Subcutaneous abdominal adipose tissue (tissue), 5 donors: ENCODE results near the gene IRAK2.
A peak's percentile ranks its signal among the peaks of the same experiment; 100 is the strongest.
"Not testable (repeated sequence)": the region's sequence is repeated elsewhere in the genome, so short reads cannot be mapped to it uniquely, and the experiment has no call there.

Source experiments
- H3K27ac ChIP-seq: one replicate; pipeline ENCODE4 v1.7.0; 2013; ENCODE audit warnings: low read depth, mild to moderate bottlenecking, inconsistent platforms, low read length, moderate library complexity
- H3K27me3 ChIP-seq, 5 donors: one replicate each; pipeline ENCODE4 v1.7.0; 2013; ENCODE audit warnings: low read length in 5 of 5, inconsistent platforms in 1 of 5; ENCODE audit not compliant: control insufficient read depth in 5 of 5, insufficient read depth in 4 of 5
- H3K36me3 ChIP-seq, 5 donors: one replicate each; pipeline ENCODE4 v1.7.0; 2013; ENCODE audit warnings: low read length in 5 of 5; ENCODE audit not compliant: control insufficient read depth in 5 of 5, insufficient read depth in 5 of 5
- H3K4me1 ChIP-seq, 5 donors: one replicate each; pipeline ENCODE4 v1.7.0; 2013; ENCODE audit warnings: low read length in 5 of 5, mild to moderate bottlenecking in 3 of 5, moderate library complexity in 1 of 5; ENCODE audit not compliant: control insufficient read depth in 5 of 5, insufficient read depth in 5 of 5
- H3K4me3 ChIP-seq, 5 donors: one replicate each; pipeline ENCODE4 v1.7.0; 2013; ENCODE audit warnings: low read length in 5 of 5, low read depth in 1 of 5
- H3K9ac ChIP-seq, 5 donors: one replicate each; pipeline ENCODE4 v1.7.0; 2013; ENCODE audit warnings: low read length in 5 of 5, mild to moderate bottlenecking in 4 of 5, moderate library complexity in 3 of 5
- H3K9me3 ChIP-seq, 5 donors: one replicate each; pipeline ENCODE4 v1.7.0; 2013; ENCODE audit warnings: low read length in 5 of 5; ENCODE audit not compliant: control insufficient read depth in 5 of 5
- donor health status: healthy.
- donor health status: healthy.
- donor health status: healthy.
- donor health status: healthy.
- donor health status: healthy.

IRAK2 gene

DNA sequence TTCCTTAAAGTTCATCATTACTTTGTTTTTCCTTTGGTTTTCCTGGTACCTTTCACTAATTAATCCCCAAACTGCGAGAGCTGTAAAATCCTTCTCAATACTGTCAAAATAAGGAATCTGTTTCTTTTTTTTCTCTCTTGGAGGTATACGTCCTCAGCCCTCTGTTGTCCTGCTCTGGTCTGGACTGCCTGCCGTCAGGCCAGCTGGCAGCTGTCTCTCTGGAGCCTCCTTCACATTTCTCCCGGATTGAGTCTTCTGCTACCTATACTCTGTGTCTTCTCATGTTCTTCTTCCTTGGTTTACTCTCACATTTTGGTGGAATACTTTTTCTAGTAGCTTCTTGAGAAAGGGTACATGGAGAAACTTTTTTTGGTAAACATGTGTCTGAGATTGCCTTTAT is 97.3 kb downstream of the IRAK2 start:
- no peaks in the 10 kb centered on the region for H3K9me3 ChIP-seq
- no peak overlapping the region for H3K4me3 ChIP-seq
- peaks cover 10 to 49% (median 28%) of the 10 kb centered on the region in 5 donors for H3K36me3 ChIP-seq
- peaks cover 0 to 14% (median 8%) of the 10 kb centered on the region in 5 donors for H3K4me1 ChIP-seq
- peak overlapping the region; percentile 30 for H3K27ac ChIP-seq
- no peak overlapping the region for H3K9ac ChIP-seq
- H3K27me3 ChIP-seq, result no peaks in the 10 kb centered on the region

- H3K9ac ChIP-seq, result peak overlapping the region in 1 of 5 donors; percentile 5
- no peaks in the 10 kb centered on the region for H3K9me3 ChIP-seq
- peaks cover 0 to 14% (median 10%) of the 10 kb centered on the region in 5 donors for H3K4me1 ChIP-seq
- H3K36me3 ChIP-seq, result peaks cover 10 to 51% (median 31%) of the 10 kb centered on the region in 5 donors
- H3K27ac ChIP-seq, result no peak overlapping the region
- no peak overlapping the region for H3K4me3 ChIP-seq
- no peaks in the 10 kb centered on the region for H3K27me3 ChIP-seq
Measured at GRCh38 chr3:10263646-10264363, 99.1 kb downstream of the IRAK2 start.

- H3K36me3 ChIP-seq, result peaks cover 6 to 53% (median 34%) of the 10 kb centered on the region in 5 donors
- H3K27me3 ChIP-seq, result no peaks in the 10 kb centered on the region
- no peak overlapping the region for H3K27ac ChIP-seq
Measured at GRCh38 chr3:10265833-10266232, 101.1 kb downstream of the IRAK2 start.

DNA sequence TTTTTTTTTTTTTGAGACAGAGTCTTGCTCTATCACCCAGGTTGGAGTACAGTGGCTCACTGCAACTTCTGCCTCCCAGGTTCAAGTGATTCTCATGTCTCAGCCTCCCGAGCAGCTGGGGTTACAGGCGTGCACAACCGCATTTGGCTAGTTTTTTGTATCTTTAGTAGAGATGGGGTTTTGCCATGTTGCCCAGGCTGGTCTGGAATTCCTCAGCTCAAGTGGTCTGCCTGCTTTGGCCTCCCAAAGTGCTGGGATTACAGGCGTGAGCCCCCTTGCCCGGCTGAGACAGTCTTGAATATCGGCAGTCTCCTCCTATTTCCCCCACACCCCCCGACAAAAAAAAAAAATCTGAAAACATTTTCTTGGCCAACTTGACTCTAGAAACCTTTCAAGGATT is 102.2 kb downstream of the IRAK2 start:
- H3K4me3 ChIP-seq, H3K27ac ChIP-seq, H3K9ac ChIP-seq, H3K9me3 ChIP-seq, H3K27me3 ChIP-seq: not testable (repeated sequence)
- H3K36me3 ChIP-seq, result peaks cover 5 to 52% (median 30%) of the 10 kb centered on the region in 5 donors
- H3K4me1 ChIP-seq, result peaks cover 0 to 11% (median 8%) of the 10 kb centered on the region in 5 donors

More at GRCh38 chr3:10265833-10266232, 101.1 kb downstream of the IRAK2 start:
- H3K9me3 ChIP-seq, result no peaks in the 10 kb centered on the region
- no peak overlapping the region for H3K4me3 ChIP-seq
- H3K4me1 ChIP-seq, result peaks cover 0 to 14% (median 10%) of the 10 kb centered on the region in 5 donors
- no peak overlapping the region for H3K9ac ChIP-seq

- Histone ChIP-seq H3K27ac (no peak overlapping the region), H3K4me1 (peaks cover 0 to 14% (median 9%) of the 10 kb centered on the region in 5 donors), H3K27me3 (no peaks in the 10 kb centered on the region), H3K36me3 (peaks cover 5 to 50% (median 27%) of the 10 kb centered on the region in 5 donors), H3K9ac (no peak overlapping the region), H3K4me3 (no peak overlapping the region), H3K9me3 (no peaks in the 10 kb centered on the region)
Measured at GRCh38 chr3:10268116-10268515, 103.4 kb downstream of the IRAK2 start.

DNA sequence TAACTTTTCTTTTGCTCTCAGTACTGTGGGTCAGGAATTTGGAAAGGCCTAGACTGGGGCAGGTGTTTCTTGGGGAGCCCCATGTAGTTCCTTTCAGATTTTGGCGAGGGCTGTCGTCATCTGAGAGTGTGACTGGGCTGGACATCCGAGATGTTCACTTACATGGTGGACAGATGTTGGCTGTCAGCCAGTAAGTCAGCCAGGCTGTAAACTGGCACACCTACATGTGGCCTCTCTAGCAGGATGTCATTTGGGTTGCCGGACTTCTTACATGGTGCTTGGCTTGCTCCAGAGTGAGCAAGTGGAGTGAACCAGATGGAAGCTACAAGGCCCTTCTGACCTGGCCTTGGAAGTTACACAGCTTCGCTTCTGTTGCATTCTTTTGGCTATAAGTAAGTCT is 104.2 kb downstream of the IRAK2 start:
- H3K4me3 ChIP-seq, result no peak overlapping the region
- H3K4me1 ChIP-seq, result peaks cover 2 to 20% (median 14%) of the 10 kb centered on the region in 5 donors
- H3K9ac ChIP-seq, result no peak overlapping the region
- no peaks in the 10 kb centered on the region for H3K27me3 ChIP-seq
- peaks cover 5 to 46% (median 27%) of the 10 kb centered on the region in 5 donors for H3K36me3 ChIP-seq
- H3K27ac ChIP-seq, result no peak overlapping the region
- no peaks in the 10 kb centered on the region for H3K9me3 ChIP-seq

GRCh38 chr3:10269443-10269842 is 104.7 kb downstream of the IRAK2 start:
- H3K27ac ChIP-seq, result no peak overlapping the region
- no peak overlapping the region for H3K4me3 ChIP-seq
- H3K9me3 ChIP-seq, result no peaks in the 10 kb centered on the region
- H3K36me3 ChIP-seq, result peaks cover 5 to 44% (median 27%) of the 10 kb centered on the region in 5 donors
- H3K27me3 ChIP-seq, result no peaks in the 10 kb centered on the region
- peaks cover 2 to 20% (median 17%) of the 10 kb centered on the region in 5 donors for H3K4me1 ChIP-seq
- H3K9ac ChIP-seq, result no peak overlapping the region

GRCh38 chr3:10272476-10272875 is 107.8 kb downstream of the IRAK2 start:
- H3K36me3 ChIP-seq, result peaks cover 0 to 54% (median 40%) of the 10 kb centered on the region in 5 donors
- H3K27me3 ChIP-seq, result not testable (repeated sequence)

DNA sequence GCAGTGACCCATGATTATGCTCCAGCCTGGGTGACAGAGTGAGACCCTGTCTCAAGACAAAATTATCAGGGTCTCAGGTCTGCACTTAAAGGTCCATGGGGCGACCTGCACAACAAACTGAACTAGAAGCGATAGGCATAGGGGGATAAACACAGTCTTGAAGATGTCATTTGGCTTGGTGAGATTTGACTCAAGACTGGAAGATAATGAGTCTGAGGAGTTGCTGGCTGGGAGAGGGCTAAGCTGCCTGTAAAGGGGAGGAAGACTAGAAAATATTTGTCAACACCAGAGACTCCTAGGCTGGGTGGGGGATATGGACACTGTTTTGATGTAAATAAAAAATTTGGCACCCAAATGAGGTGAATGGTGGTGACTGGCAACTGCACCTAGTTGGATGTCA is 108.3 kb downstream of the IRAK2 start:
- Histone ChIP-seq H3K4me1 (peaks cover 2 to 19% (median 17%) of the 10 kb centered on the region in 5 donors), H3K9ac (no peak overlapping the region), H3K9me3 (no peaks in the 10 kb centered on the region), H3K27ac (no peak overlapping the region), H3K27me3 (no peaks in the 10 kb centered on the region), H3K4me3 (no peak overlapping the region), H3K36me3 (peaks cover 0 to 59% (median 45%) of the 10 kb centered on the region in 5 donors)

More at GRCh38 chr3:10272476-10272875, 107.8 kb downstream of the IRAK2 start:
- H3K27ac ChIP-seq, H3K4me3 ChIP-seq, H3K9ac ChIP-seq, H3K9me3 ChIP-seq: not testable (repeated sequence)
- peaks cover 2 to 22% (median 19%) of the 10 kb centered on the region in 5 donors for H3K4me1 ChIP-seq

DNA sequence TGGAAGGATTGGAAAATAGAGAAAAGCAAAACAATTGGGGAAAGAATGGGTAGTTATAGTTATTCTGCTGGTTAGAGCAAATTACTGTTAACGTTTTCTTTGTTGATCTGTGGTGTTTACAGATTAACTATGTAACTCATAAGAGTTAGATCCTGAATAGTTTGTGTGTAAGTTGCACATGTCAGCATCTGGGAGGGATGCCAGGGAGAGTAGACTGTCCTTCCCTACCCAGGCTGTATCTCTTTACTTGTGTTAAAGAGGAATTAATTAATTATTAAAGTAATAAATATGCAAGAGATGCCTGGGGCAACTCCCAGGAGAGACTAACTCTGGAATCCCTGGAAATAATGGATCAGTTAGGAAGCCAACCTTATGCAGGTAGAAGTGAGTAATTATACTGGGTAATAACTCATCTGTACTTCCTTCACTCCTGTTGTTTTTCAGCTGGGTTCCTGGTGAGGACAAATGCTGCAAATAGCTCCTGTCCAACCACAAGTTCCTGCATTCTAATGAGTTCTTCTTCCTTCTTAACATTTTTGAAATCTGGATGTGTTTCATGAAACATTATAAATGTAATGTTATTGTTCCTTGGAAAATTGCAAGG is 109.1 kb downstream of the IRAK2 start:
- H3K9me3 ChIP-seq, result no peaks in the 10 kb centered on the region
- H3K27me3 ChIP-seq, result no peaks in the 10 kb centered on the region
- H3K36me3 ChIP-seq, result peaks cover 0 to 62% (median 52%) of the 10 kb centered on the region in 5 donors
- no peak overlapping the region for H3K4me3 ChIP-seq
- H3K4me1 ChIP-seq, result peaks cover 2 to 19% (median 17%) of the 10 kb centered on the region in 5 donors
- H3K27ac ChIP-seq, result no peak overlapping the region
- H3K9ac ChIP-seq, result peak overlapping the region in 2 of 5 donors; percentile 6 to 21
